HUES6 (cell line): ENCODE data around the gene CADM1.
A peak's percentile ranks its signal among the peaks of the same experiment; 100 is the strongest.

Experiments
- H3K27ac ChIP-seq: 2 replicates; pipeline ENCODE4 v1.7.0; 2013; ENCODE audit warnings: low read depth, mild to moderate bottlenecking, low read length, inconsistent platforms
- H3K27me3 ChIP-seq: 2 replicates; pipeline ENCODE4 v1.6.1; 2013; ENCODE audit warnings: low read length; ENCODE audit not compliant: control insufficient read depth, insufficient read depth
- H3K36me3 ChIP-seq: 2 replicates; pipeline ENCODE4 v1.6.1; 2013; ENCODE audit warnings: low read length; ENCODE audit not compliant: control insufficient read depth, insufficient read depth
- H3K4me1 ChIP-seq: 2 replicates; pipeline ENCODE4 v1.6.1; 2013; ENCODE audit warnings: low read length; ENCODE audit not compliant: control insufficient read depth, insufficient read depth
- H3K4me3 ChIP-seq: 2 replicates; pipeline ENCODE4 v1.5.1; 2013; ENCODE audit warnings: low read depth, low read length
- H3K9ac ChIP-seq: one replicate; pipeline ENCODE4 v1.6.1; 2013; ENCODE audit warnings: mild to moderate bottlenecking, low read length
- H3K9me3 ChIP-seq: 2 replicates; pipeline ENCODE4 v1.6.1; 2013; ENCODE audit warnings: low read depth, low read length; ENCODE audit not compliant: control insufficient read depth, insufficient read depth

Gene CADM1

DNA sequence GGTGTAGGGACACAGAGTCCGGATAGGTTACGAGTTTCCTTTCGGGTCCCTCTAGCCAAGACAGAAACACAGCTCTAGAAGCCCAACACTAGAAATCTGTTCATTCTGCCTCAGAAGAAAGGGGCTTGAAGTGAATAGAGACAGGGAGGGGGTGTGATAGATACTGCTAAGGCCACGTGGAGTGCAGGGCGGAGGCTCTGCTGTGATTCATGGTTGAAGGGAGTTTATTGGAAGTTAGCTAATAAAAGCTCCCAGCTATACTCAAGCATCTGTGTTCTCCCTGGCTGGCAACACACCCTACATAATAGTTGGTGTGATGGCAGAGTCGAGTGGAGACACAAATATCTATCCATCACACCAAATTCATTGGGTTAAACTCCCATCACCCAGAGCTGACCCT lies 337.4 kb downstream of the CADM1 start:
- no peak overlapping the region for H3K27ac ChIP-seq
- H3K4me3 ChIP-seq, result no peak overlapping the region
- peaks cover 55% of the 10 kb centered on the region for H3K4me1 ChIP-seq
- no peaks in the 10 kb centered on the region for H3K27me3 ChIP-seq
- H3K36me3 ChIP-seq, result no peaks in the 10 kb centered on the region
- H3K9ac ChIP-seq, result no peak overlapping the region
- no peaks in the 10 kb centered on the region for H3K9me3 ChIP-seq

DNA sequence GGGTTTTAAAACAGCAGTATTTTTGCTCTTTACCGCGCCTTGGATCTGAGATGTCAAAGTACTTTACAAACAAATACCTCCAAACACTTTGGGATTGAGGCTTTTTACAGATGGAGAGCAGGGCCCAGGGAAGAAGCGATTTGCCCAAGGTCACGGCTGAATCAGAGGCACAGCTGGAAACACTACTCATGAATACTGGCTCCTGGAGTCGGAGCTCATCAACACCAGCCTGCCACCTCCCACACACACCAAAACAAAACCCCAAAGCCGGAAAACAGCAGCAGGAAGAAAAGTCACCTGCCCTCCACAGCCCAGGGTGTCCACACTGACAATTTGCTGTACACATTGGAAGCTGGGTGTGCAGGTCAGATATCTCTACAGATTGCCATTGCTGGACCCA lies 339.4 kb downstream of the CADM1 start:
- 0 out of 2 replicates have a peak overlapping the region, but pooled peaks have one; percentile 8 for H3K27ac ChIP-seq
- H3K4me3 ChIP-seq, result peak overlapping the region; percentile 5; the same call in 1 of the 2 replicates
- H3K9me3 ChIP-seq, result no peaks in the 10 kb centered on the region
- peak overlapping the region; percentile 22 for H3K9ac ChIP-seq
- no peaks in the 10 kb centered on the region for H3K36me3 ChIP-seq
- peaks cover 52% of the 10 kb centered on the region for H3K4me1 ChIP-seq
- H3K27me3 ChIP-seq, result no peaks in the 10 kb centered on the region

DNA sequence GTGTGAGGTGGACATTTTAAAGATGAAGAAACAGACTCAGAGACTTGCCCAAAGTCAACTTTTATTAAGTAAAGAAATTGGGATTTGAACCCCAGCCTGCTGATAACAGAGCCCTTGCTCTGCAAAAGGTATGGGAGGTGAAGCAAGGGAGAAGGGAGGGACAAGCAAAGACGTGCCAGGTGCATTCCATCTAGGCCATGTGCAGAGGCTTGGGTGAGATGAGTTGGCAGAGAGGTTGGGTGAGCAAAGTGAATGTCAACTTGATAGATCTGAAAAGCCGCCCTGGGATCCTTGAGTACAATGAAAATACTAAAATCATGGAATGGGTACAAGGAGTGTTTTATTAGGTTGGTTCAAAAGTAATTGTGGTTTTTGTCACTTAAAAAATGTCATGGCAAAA lies 341.3 kb downstream of the CADM1 start:
- Histone ChIP-seq H3K9ac (no peak overlapping the region), H3K27me3 (no peaks in the 10 kb centered on the region), H3K36me3 (no peaks in the 10 kb centered on the region), H3K27ac (no peak overlapping the region), H3K4me1 (peaks cover 47% of the 10 kb centered on the region), H3K9me3 (no peaks in the 10 kb centered on the region), H3K4me3 (no peak overlapping the region)

DNA sequence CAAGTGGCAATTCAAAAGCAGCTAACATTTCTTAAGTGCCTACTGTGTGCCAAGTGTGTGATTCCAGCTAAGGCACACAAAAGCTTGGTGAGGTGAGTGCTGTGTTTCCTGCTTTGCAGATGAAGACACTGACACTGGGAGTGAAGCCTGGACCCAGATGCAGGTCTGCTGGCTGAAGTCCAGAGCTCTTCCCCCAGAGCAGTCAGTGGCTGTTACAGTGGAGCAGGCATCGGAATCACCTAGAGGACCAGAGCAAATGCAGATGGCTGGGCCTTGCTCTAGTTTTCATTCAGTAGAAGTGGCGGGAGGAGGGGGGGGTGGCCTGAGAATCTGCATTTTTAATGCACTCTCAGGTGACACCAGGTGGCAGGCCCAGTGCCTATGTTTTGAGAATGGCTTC lies 342.3 kb downstream of the CADM1 start:
- no peak overlapping the region for H3K4me3 ChIP-seq
- H3K36me3 ChIP-seq, result no peaks in the 10 kb centered on the region
- H3K9me3 ChIP-seq, result no peaks in the 10 kb centered on the region
- no peak overlapping the region for H3K27ac ChIP-seq
- no peaks in the 10 kb centered on the region for H3K27me3 ChIP-seq
- H3K9ac ChIP-seq, result no peak overlapping the region
- peaks cover 45% of the 10 kb centered on the region for H3K4me1 ChIP-seq

DNA sequence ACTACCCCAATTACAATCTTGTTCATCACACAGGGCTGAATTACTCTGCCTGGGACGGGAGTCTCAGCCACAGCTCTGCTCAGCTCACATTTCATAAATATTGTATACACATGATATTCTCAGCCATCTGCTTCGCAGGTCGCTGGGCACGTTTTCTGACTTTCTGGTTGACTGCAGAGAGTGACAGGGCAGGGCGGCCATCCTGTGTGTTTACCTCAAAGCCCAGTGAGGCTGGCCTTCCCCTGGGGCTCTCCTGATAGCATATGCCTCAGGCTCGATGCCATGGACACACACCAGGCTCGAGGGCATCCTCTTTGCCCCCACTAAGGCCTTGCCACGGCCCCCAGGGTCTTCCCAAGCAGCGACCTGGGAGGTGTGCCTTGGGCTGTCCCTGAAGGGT lies 345.0 kb downstream of the CADM1 start:
- Histone ChIP-seq H3K27me3 (no peaks in the 10 kb centered on the region), H3K9ac (no peak overlapping the region), H3K36me3 (no peaks in the 10 kb centered on the region), H3K27ac (no peak overlapping the region), H3K9me3 (no peaks in the 10 kb centered on the region), H3K4me3 (no peak overlapping the region), H3K4me1 (peaks cover 22% of the 10 kb centered on the region)

DNA sequence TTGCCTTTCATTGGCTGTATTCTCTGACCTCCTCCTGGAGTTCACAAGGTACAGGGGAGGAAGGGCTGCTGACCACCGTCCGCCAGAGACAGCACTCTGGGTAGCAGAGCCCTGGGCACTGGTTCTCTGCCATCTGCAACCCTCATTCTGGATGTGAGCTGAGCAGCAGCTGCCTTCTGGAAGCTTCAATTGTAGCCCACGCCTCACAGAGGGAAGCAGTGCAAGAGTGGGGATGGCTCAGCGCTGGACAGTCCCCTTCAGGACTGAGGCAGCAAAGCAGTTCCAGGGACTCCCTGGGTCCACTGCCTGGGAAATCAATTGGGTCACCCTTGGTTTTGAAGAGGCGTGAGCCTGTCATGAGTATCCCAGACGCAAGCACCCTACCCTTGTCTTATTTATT lies 346.2 kb downstream of the CADM1 start:
- H3K27me3 ChIP-seq, result no peaks in the 10 kb centered on the region
- H3K4me1 ChIP-seq, result peaks cover 12% of the 10 kb centered on the region; the same call in 1 of the 2 replicates
- H3K9me3 ChIP-seq, result no peaks in the 10 kb centered on the region
- H3K36me3 ChIP-seq, result no peaks in the 10 kb centered on the region
- H3K9ac ChIP-seq, result no peak overlapping the region
- no peak overlapping the region for H3K4me3 ChIP-seq
- H3K27ac ChIP-seq, result no peak overlapping the region

DNA sequence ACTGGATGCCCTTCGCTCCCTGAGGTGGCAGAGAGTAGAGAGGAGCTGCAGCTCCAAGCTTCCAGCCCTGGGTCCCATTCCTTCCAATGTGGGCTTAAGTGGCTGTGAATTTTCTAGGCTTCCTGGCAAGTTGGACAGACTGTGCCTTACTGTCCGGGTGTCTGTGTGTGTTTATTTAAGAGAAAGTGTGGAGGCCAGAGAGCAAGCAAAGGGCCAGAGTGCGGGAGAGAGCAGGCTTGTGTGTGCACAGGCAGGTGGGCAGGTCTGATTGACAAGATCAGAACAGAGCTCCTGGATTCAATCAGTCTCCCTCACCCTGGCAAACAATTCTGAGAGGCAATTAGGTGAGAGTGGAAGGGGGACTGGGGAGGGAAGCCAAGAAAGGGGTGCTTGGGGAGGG lies 347.0 kb downstream of the CADM1 start:
- H3K9ac ChIP-seq, result no peak overlapping the region
- H3K4me1 ChIP-seq, result peaks cover 6% of the 10 kb centered on the region; the same call in 1 of the 2 replicates
- no peaks in the 10 kb centered on the region for H3K36me3 ChIP-seq
- no peak overlapping the region for H3K4me3 ChIP-seq
- no peaks in the 10 kb centered on the region for H3K27me3 ChIP-seq
- no peak overlapping the region for H3K27ac ChIP-seq
- H3K9me3 ChIP-seq, result no peaks in the 10 kb centered on the region

DNA sequence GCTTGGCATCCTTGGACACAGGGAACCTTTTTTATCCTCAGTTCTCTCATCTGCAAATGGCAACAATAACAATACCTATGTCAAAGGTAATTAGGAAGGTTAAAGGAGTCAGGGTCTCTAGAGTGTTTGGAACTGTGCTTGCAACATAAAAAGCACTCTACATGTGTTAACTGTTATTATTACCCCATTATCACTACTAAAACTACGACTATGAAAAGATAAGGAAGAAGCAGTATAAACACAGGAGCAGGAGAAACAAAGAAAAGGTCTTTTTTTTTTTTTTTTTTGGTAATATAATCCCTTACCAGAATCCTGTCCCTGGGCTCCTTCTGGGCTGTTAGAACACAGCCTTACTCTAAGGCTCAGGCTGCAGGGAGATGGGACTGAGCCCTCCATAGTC lies 348.2 kb downstream of the CADM1 start:
- Histone ChIP-seq H3K36me3 (no peaks in the 10 kb centered on the region), H3K9ac (no peak overlapping the region), H3K27me3 (no peaks in the 10 kb centered on the region), H3K9me3 (no peaks in the 10 kb centered on the region), H3K4me1 (no peaks in the 10 kb centered on the region), H3K27ac (no peak overlapping the region), H3K4me3 (no peak overlapping the region)

DNA sequence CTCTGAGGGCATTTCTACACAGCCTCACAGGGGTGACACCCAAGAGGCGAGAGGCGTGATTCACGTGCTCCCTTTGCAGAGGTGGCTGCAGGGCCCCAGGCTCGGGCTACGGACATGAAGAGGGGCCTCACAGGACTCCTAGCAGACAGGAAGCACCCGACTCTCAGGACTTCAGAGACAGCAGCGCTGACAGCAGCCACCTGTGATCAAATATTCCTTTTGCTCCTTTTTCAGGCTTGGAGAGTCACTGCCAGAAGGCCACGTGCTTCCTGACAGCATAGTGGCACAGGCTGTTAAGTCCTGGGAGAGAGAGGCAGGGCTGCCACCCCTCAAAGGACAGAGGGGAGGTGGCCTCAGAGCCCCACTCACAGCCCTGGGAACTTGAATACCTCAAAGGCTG lies 348.9 kb downstream of the CADM1 start:
- Histone ChIP-seq H3K9ac (no peak overlapping the region), H3K27me3 (no peaks in the 10 kb centered on the region), H3K9me3 (no peaks in the 10 kb centered on the region), H3K4me1 (no peaks in the 10 kb centered on the region), H3K36me3 (no peaks in the 10 kb centered on the region), H3K4me3 (no peak overlapping the region), H3K27ac (no peak overlapping the region)

DNA sequence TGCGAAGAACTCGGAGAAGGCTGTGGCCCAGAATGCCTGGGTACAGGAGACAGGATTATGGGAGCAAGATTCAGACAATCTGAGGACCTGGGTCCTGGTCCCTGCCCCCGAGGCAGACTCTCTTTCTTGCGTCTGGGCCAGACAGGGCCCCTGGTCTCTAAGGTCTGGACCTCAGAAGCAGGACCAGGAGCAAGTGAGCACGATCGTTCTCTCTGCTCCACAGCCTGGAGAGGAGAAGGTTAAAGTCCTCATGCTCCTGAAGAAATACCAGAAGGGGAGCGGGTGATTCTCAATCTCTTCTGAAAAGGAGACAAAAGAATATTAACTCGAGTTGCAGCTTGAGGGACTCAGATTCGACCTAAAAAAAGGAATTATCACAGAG lies 349.9 kb downstream of the CADM1 start:
- H3K9ac ChIP-seq, result no peak overlapping the region
- no peaks in the 10 kb centered on the region for H3K4me1 ChIP-seq
- H3K27ac ChIP-seq, result no peak overlapping the region
- H3K4me3 ChIP-seq, result no peak overlapping the region
- no peaks in the 10 kb centered on the region for H3K27me3 ChIP-seq
- no peaks in the 10 kb centered on the region for H3K9me3 ChIP-seq
- H3K36me3 ChIP-seq, result no peaks in the 10 kb centered on the region

DNA sequence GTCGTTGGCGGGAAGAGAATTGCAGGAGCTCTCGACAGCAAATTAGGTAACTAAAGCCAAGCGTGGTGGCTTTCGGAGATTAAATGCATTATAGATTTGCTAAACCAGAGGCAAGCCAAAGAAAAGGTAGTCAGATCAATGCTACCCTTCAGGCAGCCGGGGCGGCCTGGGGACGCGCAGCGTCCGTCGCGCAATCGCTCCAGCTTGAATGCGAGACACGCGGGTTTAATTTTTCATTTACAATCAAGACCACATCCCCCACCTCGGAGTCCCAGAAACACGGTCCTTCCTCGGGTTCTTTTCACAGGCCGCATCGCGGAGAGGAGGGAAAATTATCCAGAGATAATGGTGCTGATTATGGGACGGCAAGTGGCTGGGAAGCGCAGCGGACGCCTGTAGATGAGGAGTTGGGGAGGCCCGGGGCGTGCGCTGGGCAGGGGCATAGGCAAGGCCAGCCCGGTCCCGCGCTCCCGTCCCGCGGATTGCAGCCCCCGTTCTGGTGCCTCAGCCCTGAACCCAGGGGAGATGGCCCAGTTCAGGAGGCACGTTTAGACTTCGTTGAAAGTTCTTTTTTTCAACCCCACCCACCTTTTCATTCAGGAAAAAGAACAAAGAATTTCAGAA lies 350.4 kb downstream of the CADM1 start:
- no peak overlapping the region for H3K27ac ChIP-seq
- no peak overlapping the region for H3K9ac ChIP-seq
- no peaks in the 10 kb centered on the region for H3K27me3 ChIP-seq
- no peak overlapping the region for H3K4me3 ChIP-seq
- no peaks in the 10 kb centered on the region for H3K36me3 ChIP-seq
- no peaks in the 10 kb centered on the region for H3K4me1 ChIP-seq
- H3K9me3 ChIP-seq, result no peaks in the 10 kb centered on the region

DNA sequence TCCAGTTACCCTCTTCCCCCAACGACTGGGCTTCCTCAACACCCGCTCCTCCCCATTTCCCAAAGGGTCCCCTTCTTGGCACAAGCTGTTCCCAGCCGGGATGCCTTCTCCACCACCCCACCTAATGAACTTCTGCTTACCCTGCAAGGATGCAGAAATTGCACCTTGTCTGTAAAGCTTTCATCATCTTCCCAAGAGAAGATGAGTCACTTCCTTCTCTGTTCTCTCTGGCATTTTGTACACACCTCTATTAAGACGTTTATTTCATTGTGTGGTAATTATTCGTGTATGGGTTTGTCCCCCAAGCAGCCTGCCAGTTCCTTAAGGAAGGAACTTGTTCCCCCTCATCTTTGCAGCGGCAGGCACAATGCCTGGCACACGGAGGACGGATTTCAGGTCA lies 351.1 kb downstream of the CADM1 start:
- H3K9me3 ChIP-seq, result no peaks in the 10 kb centered on the region
- no peaks in the 10 kb centered on the region for H3K36me3 ChIP-seq
- H3K9ac ChIP-seq, result no peak overlapping the region
- no peak overlapping the region for H3K27ac ChIP-seq
- H3K4me3 ChIP-seq, result no peak overlapping the region
- no peaks in the 10 kb centered on the region for H3K4me1 ChIP-seq
- H3K27me3 ChIP-seq, result no peaks in the 10 kb centered on the region
